Activated gamma-delta T cell treated with Interleukin-2 at 50 U/mL for 16 hours (primary cell): Measurements from ENCODE around the gene KCNJ11.

Source experiments
- DNase-seq: peaks from one replicate; pipeline ENCODE4 v3.0.0-alpha.2; 2020

The KCNJ11 gene

GRCh38 chr11:17389211-17389956 is 925 bp upstream of the KCNJ11 start:
- DNase-seq = peak; percentile 83

DNA sequence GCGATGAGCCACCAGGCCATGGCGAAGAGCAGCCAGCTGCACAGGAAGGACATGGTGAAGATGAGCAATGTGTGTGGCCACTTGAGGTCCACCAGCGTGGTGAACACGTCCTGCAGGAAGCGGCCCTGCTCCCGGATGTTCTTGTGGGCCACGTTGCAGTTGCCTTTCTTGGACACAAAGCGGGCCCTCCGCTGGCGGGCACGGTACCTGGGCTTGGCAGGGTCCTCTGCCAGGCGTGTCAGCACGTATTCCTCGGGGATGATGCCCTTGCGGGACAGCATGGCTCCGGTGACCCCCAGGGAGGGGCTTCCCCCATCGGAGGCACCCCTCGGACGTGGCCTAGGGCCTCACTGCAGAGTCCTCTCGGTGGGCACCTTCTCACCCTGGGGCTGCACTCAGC is 648 bp downstream of the KCNJ11 start:
- no peak for DNase-seq

GRCh38 chr11:17387254-17387653 is 1.2 kb downstream of the KCNJ11 start:
- no peak for DNase-seq

GRCh38 chr11:17386331-17387084 is 2.0 kb downstream of the KCNJ11 start:
- DNase-seq = peak; percentile 19

- DNase-seq = no peak
These were observed 2.5 kb downstream of the KCNJ11 start for GRCh38 chr11:17385926-17386325.

DNA sequence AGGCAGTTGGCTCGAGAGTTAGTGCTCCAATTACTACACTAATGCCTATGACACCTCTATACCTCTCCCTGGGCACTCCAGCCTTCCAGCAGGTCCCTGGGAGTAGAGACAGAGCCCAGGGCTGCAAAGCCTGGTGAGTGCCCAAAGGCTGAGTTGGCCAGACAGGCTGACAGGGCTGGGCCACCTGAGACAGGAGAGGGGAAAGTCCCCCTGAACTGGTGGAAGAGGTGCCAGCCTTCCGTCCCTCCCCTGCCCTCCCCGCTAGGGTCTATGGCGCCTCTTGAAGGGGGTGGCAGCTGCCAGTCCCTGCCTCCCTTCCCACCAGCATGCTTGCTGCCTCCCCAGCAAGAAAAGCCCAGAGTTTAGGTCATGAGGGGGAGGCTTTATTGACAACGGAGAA is 3.0 kb downstream of the KCNJ11 start:
- DNase-seq = no peak

GRCh38 chr11:17384002-17384511 is 4.4 kb downstream of the KCNJ11 start:
- DNase-seq = peak; percentile 78

DNA sequence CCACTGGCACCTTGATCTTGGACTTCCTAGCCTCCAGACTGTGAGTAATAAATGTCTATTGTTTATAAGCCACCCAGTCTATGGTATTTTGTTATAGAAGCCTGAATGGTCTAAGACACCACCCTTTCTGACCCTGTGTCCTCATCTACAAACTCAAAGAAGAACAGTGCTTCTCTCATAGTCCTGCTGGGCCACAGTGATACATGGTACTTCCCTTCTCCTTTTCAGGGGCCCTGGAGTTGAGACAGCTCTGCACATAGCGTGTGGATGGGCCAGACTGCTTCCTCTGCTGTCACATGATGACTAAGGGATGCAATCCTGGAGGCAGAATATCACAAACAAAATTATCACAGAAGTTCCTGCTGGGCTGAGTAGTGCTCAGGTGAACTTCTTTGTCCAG is 5.0 kb downstream of the KCNJ11 start:
- no peak for DNase-seq

- no peak for DNase-seq
These were observed 6.3 kb downstream of the KCNJ11 start for GRCh38 chr11:17382046-17382728.

GRCh38 chr11:17381156-17381555 is 7.3 kb downstream of the KCNJ11 start:
- no peak for DNase-seq

GRCh38 chr11:17379383-17380180 is 8.9 kb downstream of the KCNJ11 start:
- DNase-seq = no peak

- no peak for DNase-seq
These were observed 9.8 kb downstream of the KCNJ11 start for GRCh38 chr11:17378655-17379054.

GRCh38 chr11:17376493-17376892 is 12.0 kb downstream of the KCNJ11 start:
- DNase-seq = no peak

- DNase-seq = no peak
These were observed 12.9 kb downstream of the KCNJ11 start for GRCh38 chr11:17375547-17375946.

DNA sequence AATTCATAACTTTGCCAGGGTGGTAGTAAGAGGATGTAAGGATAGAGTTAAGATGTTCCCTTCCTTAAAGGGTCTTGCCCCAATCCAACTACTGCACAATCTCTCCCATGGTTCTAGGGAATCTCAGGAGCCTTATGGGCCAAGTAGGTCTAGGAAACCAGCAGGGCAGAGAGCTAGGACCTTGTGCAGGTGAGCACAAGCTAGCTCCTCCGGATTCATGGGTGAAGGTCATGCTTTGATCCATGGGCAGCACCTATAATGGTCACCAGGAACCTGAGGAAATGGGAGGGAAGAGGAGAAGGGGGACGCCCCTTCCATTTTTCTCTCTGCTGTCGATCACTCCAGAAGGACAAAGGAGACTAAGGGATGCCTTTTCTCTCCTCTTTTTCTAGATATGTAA is 16.8 kb downstream of the KCNJ11 start:
- DNase-seq = no peak

GRCh38 chr11:17369684-17370243 is 18.7 kb downstream of the KCNJ11 start:
- no peak for DNase-seq

- no peak for DNase-seq
These were observed 19.4 kb downstream of the KCNJ11 start for GRCh38 chr11:17369094-17369493.

DNA sequence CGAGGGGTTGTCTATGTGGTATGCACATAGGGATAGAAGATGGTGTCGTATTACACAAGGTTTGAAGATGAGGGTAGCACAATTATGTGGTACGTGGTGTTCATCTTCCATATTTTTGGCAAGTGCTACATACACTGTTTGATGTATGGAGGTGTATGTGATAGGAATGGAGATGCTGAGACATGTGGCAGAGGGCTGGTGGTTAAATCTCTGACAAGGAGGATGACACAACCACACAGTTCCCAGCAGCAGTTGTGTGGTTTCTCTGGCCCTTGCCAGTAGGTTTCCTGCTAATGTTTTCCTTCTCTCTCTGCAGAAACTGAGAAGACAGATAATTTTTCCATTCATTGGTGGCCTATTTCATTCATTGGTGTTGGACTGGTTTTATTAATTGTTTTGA is 19.9 kb downstream of the KCNJ11 start:
- DNase-seq = no peak

GRCh38 chr11:17366495-17366894 is 22.0 kb downstream of the KCNJ11 start:
- DNase-seq = no peak

DNA sequence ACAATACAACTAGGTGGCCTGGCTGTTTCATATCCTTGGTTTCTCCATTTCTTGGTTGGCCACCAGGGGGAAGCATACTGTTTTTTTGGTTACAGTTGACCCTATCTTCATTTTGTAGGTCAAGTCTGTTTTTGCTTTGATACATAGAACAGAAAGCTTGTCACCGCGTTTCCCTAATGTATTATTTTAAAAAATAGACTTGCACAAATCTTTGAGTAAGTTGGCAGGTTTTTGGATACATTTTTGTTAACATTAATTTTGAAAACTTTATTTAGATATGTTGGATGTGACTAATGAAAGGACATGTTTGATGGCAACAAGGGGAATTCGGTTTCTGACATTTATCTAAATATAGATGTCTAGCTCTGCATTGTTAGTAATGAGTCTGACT is 33.9 kb downstream of the KCNJ11 start:
- DNase-seq = peak; percentile 67

DNA sequence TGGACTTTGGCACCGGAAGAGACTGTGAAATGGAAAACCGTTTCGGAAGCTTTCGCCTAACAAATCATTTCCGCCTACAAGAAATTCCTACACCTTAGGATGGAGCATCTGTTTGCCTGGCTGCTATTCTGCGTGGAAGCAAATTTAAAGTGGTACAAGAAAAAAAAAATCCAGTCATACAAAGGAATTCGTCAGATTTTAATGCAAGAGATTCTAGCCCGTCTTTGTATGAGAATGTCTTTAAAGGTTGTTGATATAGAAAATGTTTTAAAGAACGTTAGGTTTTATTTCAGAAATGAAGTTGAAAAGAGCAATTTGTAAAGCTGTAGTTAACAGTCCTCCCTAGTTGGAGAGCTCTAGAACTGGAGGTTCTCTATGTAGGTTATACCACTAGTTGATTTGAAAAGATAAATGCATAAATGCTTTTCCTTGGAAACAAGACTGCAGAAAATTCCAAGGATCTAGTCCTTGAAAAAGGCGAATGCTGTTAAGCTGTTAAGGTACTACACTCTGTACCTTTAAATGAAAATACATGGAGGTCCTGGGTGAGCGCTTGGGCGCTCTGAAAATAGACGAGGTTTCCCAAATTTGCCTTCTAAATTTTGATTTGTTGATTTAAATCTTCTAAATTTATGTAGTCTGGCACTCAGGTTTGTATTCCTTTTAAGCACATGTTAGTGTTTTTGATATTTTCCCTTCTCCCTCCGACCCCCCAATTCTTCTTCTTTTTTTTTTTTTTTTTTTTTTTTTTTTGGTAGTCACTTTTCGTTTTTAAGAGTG is 34.4 kb downstream of the KCNJ11 start:
- no peak for DNase-seq
